ENCODE results near the gene LGALS3.

Gene LGALS3

GRCh38 chr14:55158412-55158811 is 29.4 kb downstream of the LGALS3 start:
- no peak for TF ChIP-seq POLR2AphosphoS5 (IDR thresholded peaks at IDR 0.05; ENCODE audit: low read depth, low read length)
- TF ChIP-seq SPI1 (IDR thresholded peaks at IDR 0.05; ENCODE audit: low read depth, low read length): no peak
- no peak for TF ChIP-seq POLR2A (IDR thresholded peaks at IDR 0.05; ENCODE audit: low read depth, low read length)
- TF ChIP-seq TAF1 (IDR thresholded peaks at IDR 0.05; ENCODE audit: low read depth, low read length): no peak
- no peak for TF ChIP-seq PAX5 (IDR thresholded peaks at IDR 0.05; ENCODE audit: insufficient read depth, low read length, severe bottlenecking)
- no peak for TF ChIP-seq POU2F2 (IDR thresholded peaks at IDR 0.05; ENCODE audit: low read depth, low read length)
- DNase-seq (ENCODE audit: insufficient read length, low spot score) (no peak), FAIRE-seq (no peak)

DNA sequence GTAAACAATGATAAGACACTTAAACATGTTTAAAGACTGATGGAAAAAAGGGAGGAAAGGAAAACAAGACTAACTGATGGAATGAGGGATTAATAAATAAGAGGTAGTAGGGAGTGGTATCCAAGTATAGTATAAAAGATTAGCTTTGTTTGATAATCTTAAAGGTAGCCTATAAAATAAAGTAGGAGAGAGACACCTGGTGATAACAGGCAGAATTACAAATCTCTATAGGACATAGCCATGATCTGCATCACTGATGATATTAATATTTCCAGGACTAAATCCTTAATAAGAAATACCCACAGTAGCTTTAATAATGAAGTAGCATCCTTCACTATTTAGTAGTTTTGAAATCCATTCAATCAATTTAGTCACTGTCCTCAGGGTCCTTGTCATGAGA is 31.9 kb downstream of the LGALS3 start:
- FAIRE-seq: no peak
- TF ChIP-seq POLR2A (IDR thresholded peaks at IDR 0.05; ENCODE audit: low read depth, low read length): no peak
- TF ChIP-seq POLR2AphosphoS5 (IDR thresholded peaks at IDR 0.05; ENCODE audit: low read depth, low read length): no peak
- TF ChIP-seq TAF1 (IDR thresholded peaks at IDR 0.05; ENCODE audit: low read depth, low read length): no peak
- TF ChIP-seq PAX5 (IDR thresholded peaks at IDR 0.05; ENCODE audit: insufficient read depth, low read length, severe bottlenecking): no peak
- no peak for TF ChIP-seq POU2F2 (IDR thresholded peaks at IDR 0.05; ENCODE audit: low read depth, low read length)
- no peak for TF ChIP-seq SPI1 (IDR thresholded peaks at IDR 0.05; ENCODE audit: low read depth, low read length)
- no peak for DNase-seq (ENCODE audit: insufficient read length, low spot score)

DNA sequence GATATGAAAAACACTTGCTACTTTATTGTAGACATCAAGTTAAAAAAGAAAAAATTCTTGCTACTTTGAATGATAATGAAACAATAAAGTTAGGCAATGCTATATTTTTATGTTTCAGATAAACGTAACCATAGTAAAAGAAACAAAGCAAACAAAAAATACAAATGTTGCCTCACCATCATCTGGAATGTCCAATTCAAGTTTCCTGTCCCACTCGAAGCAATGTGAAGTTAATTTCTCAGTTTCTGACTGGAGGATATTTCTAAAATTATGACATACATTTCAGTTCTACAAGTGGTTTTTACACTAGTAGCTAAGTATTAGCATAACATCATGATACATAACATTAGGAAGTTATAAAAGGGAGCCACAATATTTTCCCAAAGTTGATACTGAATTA is 41.5 kb downstream of the LGALS3 start:
- TF ChIP-seq SPI1 (IDR thresholded peaks at IDR 0.05; ENCODE audit: low read depth, low read length) (no peak), PAX5 (IDR thresholded peaks at IDR 0.05; ENCODE audit: insufficient read depth, low read length, severe bottlenecking) (no peak), POLR2AphosphoS5 (IDR thresholded peaks at IDR 0.05; ENCODE audit: low read depth, low read length) (no peak), POLR2A (IDR thresholded peaks at IDR 0.05; ENCODE audit: low read depth, low read length) (no peak), TAF1 (IDR thresholded peaks at IDR 0.05; ENCODE audit: low read depth, low read length) (no peak), POU2F2 (IDR thresholded peaks at IDR 0.05; ENCODE audit: low read depth, low read length) (no peak)
- DNase-seq (ENCODE audit: insufficient read length, low spot score) (no peak), FAIRE-seq (no peak)

DNA sequence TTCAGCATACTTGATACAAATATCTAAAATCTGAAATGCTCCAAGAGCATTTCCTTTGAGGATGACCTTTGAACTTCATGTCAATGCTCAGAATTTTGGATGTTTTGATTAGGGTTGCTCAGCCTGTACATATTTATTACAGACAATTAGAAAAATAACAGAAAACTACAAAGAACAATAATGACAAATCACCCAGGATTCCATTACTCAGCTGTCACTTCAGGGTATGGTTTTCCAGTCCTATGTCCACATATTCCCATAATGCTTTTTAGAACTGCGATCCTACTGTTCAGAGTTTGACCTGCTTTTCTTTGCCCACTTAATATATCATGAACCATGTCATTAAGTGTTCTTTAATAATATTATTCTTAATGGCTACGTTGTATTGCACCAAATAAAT is 51.0 kb downstream of the LGALS3 start:
- no peak for DNase-seq (ENCODE audit: insufficient read length, low spot score)
- no peak for FAIRE-seq
- TF ChIP-seq TAF1 (IDR thresholded peaks at IDR 0.05; ENCODE audit: low read depth, low read length) (no peak), POU2F2 (IDR thresholded peaks at IDR 0.05; ENCODE audit: low read depth, low read length) (no peak), PAX5 (IDR thresholded peaks at IDR 0.05; ENCODE audit: insufficient read depth, low read length, severe bottlenecking) (no peak), SPI1 (IDR thresholded peaks at IDR 0.05; ENCODE audit: low read depth, low read length) (no peak), POLR2A (IDR thresholded peaks at IDR 0.05; ENCODE audit: low read depth, low read length) (no peak), POLR2AphosphoS5 (IDR thresholded peaks at IDR 0.05; ENCODE audit: low read depth, low read length) (no peak)

- peak; percentile 92 for FAIRE-seq
- TF ChIP-seq POU2F2 (IDR thresholded peaks at IDR 0.05; ENCODE audit: low read depth, low read length) (no peak), SPI1 (IDR thresholded peaks at IDR 0.05; ENCODE audit: low read depth, low read length) (no peak), POLR2A (IDR thresholded peaks at IDR 0.05; ENCODE audit: low read depth, low read length) (no peak), PAX5 (IDR thresholded peaks at IDR 0.05; ENCODE audit: insufficient read depth, low read length, severe bottlenecking) (no peak), TAF1 (IDR thresholded peaks at IDR 0.05; ENCODE audit: low read depth, low read length) (no peak), POLR2AphosphoS5 (IDR thresholded peaks at IDR 0.05; ENCODE audit: low read depth, low read length) (no peak)
- peak; percentile 8 for DNase-seq (ENCODE audit: insufficient read length, low spot score)
Measured at GRCh38 chr14:55180434-55180833, 51.4 kb downstream of the LGALS3 start.

DNA sequence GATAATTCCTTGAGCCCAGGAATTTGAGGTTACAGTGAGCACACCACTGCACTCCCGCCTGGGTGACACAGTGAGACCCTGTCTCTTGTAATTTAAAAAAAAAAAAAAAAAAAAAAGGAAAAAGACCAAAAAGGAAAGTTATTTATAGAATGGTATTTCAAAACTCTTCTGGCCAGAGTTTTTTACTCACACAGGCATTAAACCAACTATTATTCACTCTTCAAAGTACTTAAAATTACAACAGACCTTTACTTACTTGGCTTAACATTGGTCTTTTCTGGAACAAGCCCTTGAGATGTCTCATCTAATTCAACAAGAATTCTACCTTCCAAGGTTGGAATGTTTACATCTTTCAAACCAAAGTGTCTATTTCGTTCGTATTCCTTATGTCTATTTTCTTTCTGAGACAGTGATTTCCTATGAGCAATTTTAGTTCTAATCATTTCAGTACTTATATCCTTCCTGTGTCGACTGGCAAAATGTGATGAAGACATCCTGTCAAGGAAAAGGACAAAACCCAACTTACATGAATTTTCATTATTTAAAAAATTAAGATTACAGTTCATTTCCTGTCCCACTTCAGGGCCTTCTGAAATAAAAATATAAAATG is 59.7 kb downstream of the LGALS3 start:
- DNase-seq (ENCODE audit: insufficient read length, low spot score) (no peak), FAIRE-seq (no peak)
- TF ChIP-seq PAX5 (IDR thresholded peaks at IDR 0.05; ENCODE audit: insufficient read depth, low read length, severe bottlenecking): no peak
- TF ChIP-seq POLR2AphosphoS5 (IDR thresholded peaks at IDR 0.05; ENCODE audit: low read depth, low read length): no peak
- no peak for TF ChIP-seq SPI1 (IDR thresholded peaks at IDR 0.05; ENCODE audit: low read depth, low read length)
- no peak for TF ChIP-seq TAF1 (IDR thresholded peaks at IDR 0.05; ENCODE audit: low read depth, low read length)
- no peak for TF ChIP-seq POU2F2 (IDR thresholded peaks at IDR 0.05; ENCODE audit: low read depth, low read length)
- no peak for TF ChIP-seq POLR2A (IDR thresholded peaks at IDR 0.05; ENCODE audit: low read depth, low read length)

DNA sequence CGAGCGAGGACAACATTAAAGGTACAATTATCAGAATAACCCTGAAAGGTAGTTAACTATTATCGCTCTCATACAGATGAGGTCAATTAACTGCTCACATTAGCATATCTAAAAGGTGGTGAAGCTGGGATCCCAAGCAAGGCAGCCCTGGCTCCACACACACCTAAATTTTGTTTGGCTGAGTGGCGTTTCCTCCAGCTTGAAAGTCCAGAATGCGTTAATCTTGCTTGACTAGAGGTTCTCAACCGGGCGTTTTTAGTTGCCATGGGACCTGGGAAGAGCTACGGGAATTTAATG is 61.8 kb downstream of the LGALS3 start:
- no peak for TF ChIP-seq PAX5 (IDR thresholded peaks at IDR 0.05; ENCODE audit: insufficient read depth, low read length, severe bottlenecking)
- no peak for TF ChIP-seq POU2F2 (IDR thresholded peaks at IDR 0.05; ENCODE audit: low read depth, low read length)
- TF ChIP-seq SPI1 (IDR thresholded peaks at IDR 0.05; ENCODE audit: low read depth, low read length): no peak
- no peak for TF ChIP-seq POLR2AphosphoS5 (IDR thresholded peaks at IDR 0.05; ENCODE audit: low read depth, low read length)
- no peak for TF ChIP-seq POLR2A (IDR thresholded peaks at IDR 0.05; ENCODE audit: low read depth, low read length)
- TF ChIP-seq TAF1 (IDR thresholded peaks at IDR 0.05; ENCODE audit: low read depth, low read length): no peak
- DNase-seq (ENCODE audit: insufficient read length, low spot score) (no peak), FAIRE-seq (no peak)

DNA sequence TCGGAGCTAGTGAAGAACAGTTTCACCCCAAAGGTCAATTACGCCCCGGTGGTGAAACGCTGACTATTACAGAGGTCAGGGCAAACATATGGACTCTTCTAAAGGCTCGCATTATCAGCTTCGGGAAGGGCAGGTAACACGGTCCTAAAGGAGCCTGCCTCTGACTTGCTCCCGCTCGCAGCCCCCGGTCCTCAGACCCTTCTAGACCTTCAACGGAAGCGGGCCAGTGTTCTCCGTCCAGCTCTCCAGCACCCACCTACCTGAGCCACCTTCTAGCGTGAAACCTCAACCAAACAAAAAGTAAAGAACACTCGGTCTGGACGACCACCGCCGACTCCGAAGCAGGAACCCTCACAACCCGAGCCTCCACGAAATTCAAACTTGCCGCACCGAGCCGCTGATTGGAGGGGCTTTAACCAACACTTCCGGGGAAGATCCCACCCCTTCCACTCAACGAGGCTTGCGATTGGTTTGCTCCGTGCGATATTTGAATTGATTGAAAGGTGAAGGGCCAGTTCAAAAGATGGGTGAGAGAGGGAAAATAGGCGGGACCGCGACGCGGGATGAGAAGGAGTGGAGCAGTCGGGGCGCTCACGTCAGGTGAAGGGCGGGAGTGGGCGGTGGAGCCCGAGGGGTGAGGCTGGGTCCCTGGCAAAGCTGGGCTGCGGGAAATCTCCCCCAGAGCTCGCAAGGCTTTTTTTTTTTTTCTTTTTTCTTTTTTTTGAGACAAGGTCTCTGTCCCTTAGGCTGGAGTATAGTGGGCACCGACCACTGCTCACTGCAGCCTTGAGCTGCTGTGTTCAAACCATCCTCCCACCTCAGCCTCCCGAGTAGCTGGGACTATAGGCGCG is 62.4 kb downstream of the LGALS3 start, which contains the start of gene DLGAP5:
Gene DLGAP5, minus strand, starts transcription at position 383 of the 851 bp plus-strand sequence. CDS start 2,406 bp downstream, outside the sequence.
- peak; percentile 74 for DNase-seq (ENCODE audit: insufficient read length, low spot score)
- TF ChIP-seq POU2F2 (IDR thresholded peaks at IDR 0.05; ENCODE audit: low read depth, low read length) (peak; percentile 87), POLR2A (IDR thresholded peaks at IDR 0.05; ENCODE audit: low read depth, low read length) (no peak; the same call in 1 of the 2 replicates), TAF1 (IDR thresholded peaks at IDR 0.05; ENCODE audit: low read depth, low read length) (no peak), PAX5 (IDR thresholded peaks at IDR 0.05; ENCODE audit: insufficient read depth, low read length, severe bottlenecking) (no peak), SPI1 (IDR thresholded peaks at IDR 0.05; ENCODE audit: low read depth, low read length) (no peak), POLR2AphosphoS5 (IDR thresholded peaks at IDR 0.05; ENCODE audit: low read depth, low read length) (peak; percentile 40; the same call in 1 of the 2 replicates)
- peak; percentile 93 for FAIRE-seq

DNA sequence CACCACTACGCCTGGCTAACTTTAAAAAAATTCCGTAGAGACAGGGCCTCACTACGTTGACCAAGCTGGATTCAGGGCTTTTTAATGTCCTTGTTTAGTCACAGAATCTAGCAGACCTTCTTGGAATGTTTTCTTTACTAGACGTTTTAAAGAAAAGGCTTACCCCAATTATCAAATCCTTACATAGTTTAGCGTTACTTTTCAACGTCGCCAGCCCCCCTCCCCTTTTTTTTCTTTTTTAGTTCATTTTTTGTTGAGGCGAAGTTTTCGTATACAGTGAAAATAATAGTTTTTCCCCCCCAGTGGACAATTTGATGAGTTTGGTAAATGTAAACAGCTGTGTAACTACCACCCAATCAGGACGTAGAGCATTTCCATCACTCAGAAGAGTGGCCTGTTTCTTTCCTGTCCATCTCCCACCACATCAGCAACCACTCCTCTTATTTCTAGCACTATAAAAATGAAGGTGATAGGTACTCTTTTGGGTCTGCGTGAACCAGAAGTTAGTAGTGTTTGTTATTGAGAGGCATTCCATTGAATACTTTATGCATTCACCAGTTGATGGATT is 63.1 kb downstream of the LGALS3 start:
- FAIRE-seq (no peak), DNase-seq (ENCODE audit: insufficient read length, low spot score) (no peak)

More for the DNA sequence above, 63.1 kb downstream of the LGALS3 start:
- TF ChIP-seq SPI1 (IDR thresholded peaks at IDR 0.05; ENCODE audit: low read depth, low read length) (no peak), TAF1 (IDR thresholded peaks at IDR 0.05; ENCODE audit: low read depth, low read length) (no peak), POLR2A (IDR thresholded peaks at IDR 0.05; ENCODE audit: low read depth, low read length) (no peak), PAX5 (IDR thresholded peaks at IDR 0.05; ENCODE audit: insufficient read depth, low read length, severe bottlenecking) (no peak), POLR2AphosphoS5 (IDR thresholded peaks at IDR 0.05; ENCODE audit: low read depth, low read length) (no peak), POU2F2 (IDR thresholded peaks at IDR 0.05; ENCODE audit: low read depth, low read length) (no peak)

Measured in GM12891 (cell line).